A549 (cell line): ENCODE results near the gene STT3B. TPM values are rescaled to one million over a fixed set of nuclear protein-coding genes. Genes with fewer than 3 reads are reported as not detected.
"Not testable (repeated sequence)": the region's sequence is repeated elsewhere in the genome, so short reads cannot be mapped to it uniquely, and the experiment has no call there.

Experiments used
- ATAC-seq, 2 experiments: fragments of 200-7000 bp in 1 of 2; fragments of >200 bp in 1 of 2; cut with Nextera tagmentation in 1 of 2; cut with Tn5 transposase in 1 of 2; 3 replicates each; pipeline versions ENCODE4 v1.8.0 to v1.9.1; 2018 to 2020; ENCODE audit warnings: mild to moderate bottlenecking in 1 of 2, moderate library complexity in 1 of 2
- CTCF ChIA-PET: fragments of 300-600 bp; sonication (Branson Sonifier 250); formaldehyde crosslinking; extraction: SDS; loops from one replicate; lab custom pipeline; 2021; ENCODE audit warnings: antibody characterized with exemption, inconsistent platforms; lab: Yijun Ruan, JAX
- POLR2A ChIA-PET: fragments of 350-600 bp; formaldehyde crosslinking; extraction: SDS; loops from one replicate; lab custom pipeline; 2021; ENCODE audit warnings: antibody characterized with exemption, inconsistent platforms; lab: Yijun Ruan, JAX
- DNase-seq, 2 experiments: peaks; one replicate each; pipeline versions ENCODE4 v3.0.0 to v3.0.0-alpha.2; 2011 to 2016; ENCODE audit warnings: low read depth in 1 of 2, low spot score in 1 of 2
- FAIRE-seq: peaks from 2 replicates; lab custom pipeline; 2011; peaks lifted over from hg19 to GRCh38; lab: Jason Lieb, UNC
- H3K27ac ChIP-seq, 2 experiments: fragments of >200 bp; sonication (Bioruptor Twin); formaldehyde crosslinking; 3 replicates each; pipeline ENCODE4 v1.5.1; 2016 to 2017
- H3K4me1 ChIP-seq: fragments of >200 bp; sonication (Bioruptor Twin); formaldehyde crosslinking; 3 replicates; pipeline ENCODE4 v1.6.1; 2016
- H3K4me2 ChIP-seq: fragments of >200 bp; sonication (Bioruptor Twin); formaldehyde crosslinking; 3 replicates; pipeline ENCODE4 v1.6.1; 2016
- H3K4me3 ChIP-seq: fragments of >200 bp; sonication (Bioruptor Twin); formaldehyde crosslinking; 3 replicates; pipeline ENCODE4 v1.5.1; 2016
- H3K9me3 ChIP-seq: fragments of >200 bp; sonication (Bioruptor Twin); formaldehyde crosslinking; 3 replicates; pipeline ENCODE4 v1.6.1; 2016
- CEBPB ChIP-seq, 2 experiments: fragments of >200 bp in 1 of 2; sonication (Bioruptor Twin) in 1 of 2; formaldehyde crosslinking in 1 of 2; IDR thresholded peaks; 2 replicates each; pipeline ENCODE4 v1.6.1; 2012 to 2016
- CHD4 ChIP-seq: fragments of 200-600 bp; sonication (generic); IDR thresholded peaks from 2 replicates; pipeline ENCODE4 v1.6.1; 2016; ENCODE audit warnings: antibody characterized with exemption, mild to moderate bottlenecking, borderline replicate concordance
- EHF ChIP-seq: fragments of 250-450 bp; sonication (Bioruptor Pico); IDR thresholded peaks from 2 replicates; pipeline ENCODE4 v1.5.0; 2020; ENCODE audit warnings: mild to moderate bottlenecking
- EHMT2 ChIP-seq: fragments of 200-600 bp; sonication (generic); IDR thresholded peaks from 2 replicates; pipeline ENCODE4 v1.6.1; 2016; ENCODE audit warnings: antibody characterized with exemption, low read depth, mild to moderate bottlenecking, moderate library complexity
- EP300 ChIP-seq, 2 experiments: fragments of >200 bp; sonication (Bioruptor Twin); formaldehyde crosslinking; IDR thresholded peaks; 2 replicates in 1 of 2; 3 replicates in 1 of 2; pipeline ENCODE4 v1.6.1; 2016 to 2017
- ESRRA ChIP-seq: fragments of 150-350 bp; IDR thresholded peaks from 2 replicates; pipeline ENCODE4 v1.6.1; 2014; ENCODE audit warnings: mild to moderate bottlenecking, low read length, borderline replicate concordance
- FOSB ChIP-seq: fragments of 250-450 bp; sonication (Bioruptor Pico); IDR thresholded peaks from 2 replicates; pipeline ENCODE4 v1.5.0; 2020; ENCODE audit warnings: mild to moderate bottlenecking, moderate library complexity
- GATA3 ChIP-seq: IDR thresholded peaks from 2 replicates; pipeline ENCODE4 v1.6.1; 2012; ENCODE audit warnings: borderline replicate concordance
- HDAC2 ChIP-seq: fragments of 200-600 bp; sonication (generic); IDR thresholded peaks from 2 replicates; pipeline ENCODE4 v1.6.1; 2016
- HEYL ChIP-seq: fragments of 250-450 bp; sonication (Bioruptor Pico); IDR thresholded peaks from 2 replicates; pipeline ENCODE4 v1.8.0; 2021; ENCODE audit warnings: mild to moderate bottlenecking, moderate library complexity
- MAFK ChIP-seq: fragments of 450-650 bp; IDR thresholded peaks from 2 replicates; pipeline ENCODE4 v1.6.1; 2014; ENCODE audit not compliant: partially characterized antibody
- NFE2L2 ChIP-seq: fragments of 150-350 bp; conservative IDR thresholded peaks from 2 replicates; pipeline ENCODE4 v1.6.1; 2014; ENCODE audit warnings: low read length
- NPAS2 ChIP-seq: fragments of 250-450 bp; sonication (Bioruptor Pico); IDR thresholded peaks from 2 replicates; pipeline ENCODE4 v1.8.0; 2022; ENCODE audit warnings: mild to moderate bottlenecking, moderate library complexity, borderline replicate concordance
- PHF8 ChIP-seq: fragments of 200-600 bp; sonication (generic); IDR thresholded peaks from 2 replicates; pipeline ENCODE4 v1.6.1; 2016; ENCODE audit warnings: low read depth, mild to moderate bottlenecking, antibody characterized with exemption, moderate library complexity, borderline replicate concordance
- POLR2A ChIP-seq: IDR thresholded peaks from 2 replicates; pipeline ENCODE4 v1.6.1; 2012; ENCODE audit warnings: mild to moderate bottlenecking, low read length
- POLR2AphosphoS2 ChIP-seq: conservative IDR thresholded peaks from 2 replicates; pipeline ENCODE4 v1.6.1; 2012; ENCODE audit warnings: low read length, improper control_type of control experiment, inconsistent platforms
- RCOR1 ChIP-seq: fragments of 150-350 bp; IDR thresholded peaks from 2 replicates; pipeline ENCODE4 v1.6.1; 2014; ENCODE audit warnings: antibody characterized with exemption, low read length, low read depth
- RFX5 ChIP-seq: fragments of 450-650 bp; IDR thresholded peaks from 2 replicates; pipeline ENCODE4 v1.7.1; 2014; ENCODE audit warnings: antibody characterized with exemption, mild to moderate bottlenecking, moderate library complexity
- RNF2 ChIP-seq: fragments of 200-600 bp; sonication (generic); IDR thresholded peaks from 2 replicates; pipeline ENCODE4 v1.6.1; 2016; ENCODE audit warnings: low read depth, mild to moderate bottlenecking, antibody characterized with exemption, moderate library complexity, borderline replicate concordance
- SMC3 ChIP-seq: fragments of >200 bp; sonication (Bioruptor Twin); formaldehyde crosslinking; IDR thresholded peaks from 3 replicates; pipeline ENCODE4 v1.6.1; 2018; ENCODE audit warnings: inconsistent platforms
- TFCP2L1 ChIP-seq: fragments of 250-450 bp; sonication (Bioruptor Pico); IDR thresholded peaks from 2 replicates; pipeline ENCODE4 v1.5.0; 2021; ENCODE audit warnings: mild to moderate bottlenecking
- ZC3H11A ChIP-seq: fragments of 450-650 bp; IDR thresholded peaks from 2 replicates; pipeline ENCODE4 v1.6.1; 2014; ENCODE audit warnings: antibody characterized with exemption, mild to moderate bottlenecking
- ZFP36 ChIP-seq: fragments of 450-650 bp; IDR thresholded peaks from 2 replicates; pipeline ENCODE4 v1.6.1; 2014; ENCODE audit warnings: borderline replicate concordance; ENCODE audit not compliant: partially characterized antibody
- ZNF302 ChIP-seq: fragments of 250-450 bp; sonication (Bioruptor Pico); IDR thresholded peaks from 2 replicates; pipeline ENCODE4 v1.9.0; 2021; ENCODE audit warnings: inconsistent platforms, mild to moderate bottlenecking, moderate library complexity
- WGBS: methylation state at CpG from one replicate; pipeline ENCODE4 v1.1.6; 2017; ENCODE audit errors: missing lambda C conversion rate; 5-methylcytosine and 5-hydroxymethylcytosine counted together
- polyA plus RNA-seq, 4 experiments: library from polyadenylated mRNA; depleted of rRNA in 3 of 4; stranded (reverse); fragments of >200 nt; fragmentation: RNase III in 1 of 4; extraction: RNeasy Plus Mini Kit Qiagen cat#74134 plus additional on column Dnase treatment in 1 of 4; gene quantifications; 2 replicates in 3 of 4; 3 replicates in 1 of 4; pipeline ENCODE4 v1.2.3, GENCODE V29; 2011 to 2017
- TF ChIP-seq, protein P1 (sequence below): IDR thresholded peaks from 2 replicates; pipeline ENCODE4 v1.6.1; 2012; ENCODE audit warnings: low read depth, borderline replicate concordance

Gene STT3B
- polyA plus RNA-seq, 2 of the 4 experiments (the other 2 are of a cell fraction) = 92.1 to 171 TPM

- no peak for TF ChIP-seq EHF (CRISPR knock-in tag)
- no peak for TF ChIP-seq RFX5
- TF ChIP-seq PHF8 = no peak
- TF ChIP-seq HDAC2 = no peak
- no peak for TF ChIP-seq RCOR1
- TF ChIP-seq EHMT2 = no peak
- TF ChIP-seq ZNF302 (CRISPR knock-in tag) = no peak
- TF ChIP-seq ZFP36 = no peak
- TF ChIP-seq MAFK = no peak
- TF ChIP-seq, protein P1, sequence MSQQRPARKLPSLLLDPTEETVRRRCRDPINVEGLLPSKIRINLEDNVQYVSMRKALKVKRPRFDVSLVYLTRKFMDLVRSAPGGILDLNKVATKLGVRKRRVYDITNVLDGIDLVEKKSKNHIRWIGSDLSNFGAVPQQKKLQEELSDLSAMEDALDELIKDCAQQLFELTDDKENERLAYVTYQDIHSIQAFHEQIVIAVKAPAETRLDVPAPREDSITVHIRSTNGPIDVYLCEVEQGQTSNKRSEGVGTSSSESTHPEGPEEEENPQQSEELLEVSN = no peak
- no peak for TF ChIP-seq RNF2
- no peak for TF ChIP-seq SMC3
- no peak for TF ChIP-seq POLR2A
- no peak for TF ChIP-seq POLR2AphosphoS2
- TF ChIP-seq EP300 (IDR thresholded peaks at IDR 0.05) = no peak
- TF ChIP-seq TFCP2L1 (CRISPR knock-in tag) = no peak
- no peak for TF ChIP-seq CEBPB (IDR thresholded peaks at IDR 0.05)
- no peak for TF ChIP-seq CHD4
- Histone ChIP-seq H3K4me2 (no peak overlapping the region), H3K9me3 (no peaks in the 10 kb centered on the region), H3K4me1 (no peaks in the 10 kb centered on the region), H3K4me3 (no peak overlapping the region), H3K27ac (no peak overlapping the region)
- DNase-seq = no peak
- 64% methylated on average over 3 of the region's 3 CpGs for WGBS
- ChIA-PET CTCF (interaction anchor here (0.6 kb wide), 1 partner anchor 1207 kb away, joined by 3 read pairs; no protein-coding TSS in a partner anchor), POLR2A (no interaction called here)
- FAIRE-seq = peak; percentile 23
- ATAC-seq = no peak
Measured at GRCh38 chr3:31504230-31504629, 28.5 kb upstream of the STT3B start.

- no peak for ATAC-seq
Measured at GRCh38 chr3:31505371-31506048, 27.2 kb upstream of the STT3B start.

GRCh38 chr3:31506515-31506914, 26.2 kb upstream of the STT3B start:
- H3K4me1 ChIP-seq, H3K4me2 ChIP-seq, CTCF ChIA-PET, ATAC-seq, H3K27ac ChIP-seq, H3K9me3 ChIP-seq, POLR2A ChIA-PET, H3K4me3 ChIP-seq, FAIRE-seq, DNase-seq: not testable (repeated sequence)
- WGBS = 67% methylated on average over 7 of the region's 7 CpGs

More at GRCh38 chr3:31505371-31506048, 27.2 kb upstream of the STT3B start:
- POLR2A ChIA-PET = no interaction called here
- FAIRE-seq = no peak
- CTCF ChIA-PET = no interaction called here
- TF ChIP-seq EP300 (IDR thresholded peaks at IDR 0.05) (no peak), HEYL (no peak), ZC3H11A (no peak), ESRRA (no peak), POLR2AphosphoS2 (no peak), GATA3 (no peak), NFE2L2 (no peak), TFCP2L1 (CRISPR knock-in tag) (no peak), CEBPB (IDR thresholded peaks at IDR 0.05) (no peak), FOSB (CRISPR knock-in tag) (no peak), SMC3 (no peak), NPAS2 (no peak), RFX5 (no peak)
- H3K4me3 ChIP-seq = no peak overlapping the region
- H3K27ac ChIP-seq = no peak overlapping the region
- 48% methylated on average over 5 of the region's 5 CpGs for WGBS
- no peak for DNase-seq
- H3K4me2 ChIP-seq = no peak overlapping the region
- no peaks in the 10 kb centered on the region for H3K9me3 ChIP-seq
- no peaks in the 10 kb centered on the region for H3K4me1 ChIP-seq
